SJSA1 (cell line): ENCODE data around the gene ADD3. TPM values are rescaled to one million over a fixed set of nuclear protein-coding genes. Genes with fewer than 3 reads are reported as not detected.
A peak's percentile ranks its signal among the peaks of the same experiment; 100 is the strongest.

Experiments
- DNase-seq, 2 experiments: peaks; one replicate each; pipeline ENCODE4 v3.0.0-alpha.2; 2015 to 2020; ENCODE audit warnings: low spot score in 2 of 2, low read depth in 1 of 2
- H3K27ac ChIP-seq: fragments of 250-450 bp; sonication (Bioruptor Pico); 2 replicates; pipeline ENCODE4 v1.5.1; 2020; ENCODE audit warnings: mild to moderate bottlenecking, moderate library complexity
- H3K27me3 ChIP-seq: fragments of 250-450 bp; sonication (Bioruptor Pico); replicated peaks from 2 replicates; pipeline ENCODE4 v1.5.1; 2020; ENCODE audit warnings: mild to moderate bottlenecking, moderate library complexity
- H3K36me3 ChIP-seq: fragments of 250-450 bp; sonication (Bioruptor Pico); 2 replicates; pipeline ENCODE4 v1.5.1; 2020; ENCODE audit warnings: mild to moderate bottlenecking
- H3K4me1 ChIP-seq: fragments of 250-450 bp; sonication (Bioruptor Pico); replicated peaks from 2 replicates; pipeline ENCODE4 v1.6.1; 2021; ENCODE audit warnings: mild to moderate bottlenecking
- H3K4me3 ChIP-seq: fragments of 250-450 bp; sonication (Bioruptor Pico); 2 replicates; pipeline ENCODE4 v1.5.1; 2020; ENCODE audit warnings: mild to moderate bottlenecking
- H3K9me3 ChIP-seq: fragments of 250-450 bp; sonication (Bioruptor Pico); replicated peaks from 2 replicates; pipeline ENCODE4 v1.5.1; 2020; ENCODE audit warnings: mild to moderate bottlenecking
- total RNA-seq: library from RNA; depleted of rRNA; stranded (reverse); fragments of >200 nt; shearing (Covaris generic); gene quantifications from 2 replicates; pipeline ENCODE4 v1.2.3, GENCODE V29; 2014; rRNA removed

Gene ADD3
- total RNA-seq: 107 and 303 TPM in 2 replicates

- Histone ChIP-seq H3K4me1 (peaks cover 33% of the 10 kb centered on the region), H3K9me3 (no peaks in the 10 kb centered on the region), H3K27ac (peak within 1 kb of the TSS; percentile 93), H3K4me3 (peak within 1 kb of the TSS; percentile 72), H3K36me3 (peaks cover 7% of the 10 kb centered on the region; the same call in 1 of the 2 replicates), H3K27me3 (no peaks in the 10 kb centered on the region)
- DNase-seq: peak; percentile 79 to 99
Measured at GRCh38 chr10:110007701-110008517, at the start of gene ADD3. Gene ADD3, plus strand, starts transcription at chr10:110007984. Its CDS starts 92,670 bp downstream, at chr10:110100654.

- Histone ChIP-seq H3K27ac (no peak overlapping the region), H3K4me3 (no peak overlapping the region), H3K4me1 (peaks cover 19% of the 10 kb centered on the region), H3K27me3 (no peaks in the 10 kb centered on the region), H3K36me3 (no peaks in the 10 kb centered on the region), H3K9me3 (no peaks in the 10 kb centered on the region)
- DNase-seq: no peak
Measured at GRCh38 chr10:109958059-109958458, 49.7 kb upstream of the ADD3 start.

GRCh38 chr10:109959259-109960145, 48.3 kb upstream of the ADD3 start:
- DNase-seq: no peak
- Histone ChIP-seq H3K27ac (no peak overlapping the region), H3K9me3 (no peaks in the 10 kb centered on the region), H3K36me3 (no peaks in the 10 kb centered on the region), H3K4me3 (no peak overlapping the region), H3K27me3 (no peaks in the 10 kb centered on the region), H3K4me1 (peaks cover 26% of the 10 kb centered on the region)

GRCh38 chr10:109960682-109961081, 47.1 kb upstream of the ADD3 start:
- no peak overlapping the region for H3K4me3 ChIP-seq
- H3K4me1 ChIP-seq: peaks cover 34% of the 10 kb centered on the region
- DNase-seq: no peak
- no peak overlapping the region for H3K27ac ChIP-seq
- no peaks in the 10 kb centered on the region for H3K36me3 ChIP-seq
- no peaks in the 10 kb centered on the region for H3K27me3 ChIP-seq
- no peaks in the 10 kb centered on the region for H3K9me3 ChIP-seq

DNA sequence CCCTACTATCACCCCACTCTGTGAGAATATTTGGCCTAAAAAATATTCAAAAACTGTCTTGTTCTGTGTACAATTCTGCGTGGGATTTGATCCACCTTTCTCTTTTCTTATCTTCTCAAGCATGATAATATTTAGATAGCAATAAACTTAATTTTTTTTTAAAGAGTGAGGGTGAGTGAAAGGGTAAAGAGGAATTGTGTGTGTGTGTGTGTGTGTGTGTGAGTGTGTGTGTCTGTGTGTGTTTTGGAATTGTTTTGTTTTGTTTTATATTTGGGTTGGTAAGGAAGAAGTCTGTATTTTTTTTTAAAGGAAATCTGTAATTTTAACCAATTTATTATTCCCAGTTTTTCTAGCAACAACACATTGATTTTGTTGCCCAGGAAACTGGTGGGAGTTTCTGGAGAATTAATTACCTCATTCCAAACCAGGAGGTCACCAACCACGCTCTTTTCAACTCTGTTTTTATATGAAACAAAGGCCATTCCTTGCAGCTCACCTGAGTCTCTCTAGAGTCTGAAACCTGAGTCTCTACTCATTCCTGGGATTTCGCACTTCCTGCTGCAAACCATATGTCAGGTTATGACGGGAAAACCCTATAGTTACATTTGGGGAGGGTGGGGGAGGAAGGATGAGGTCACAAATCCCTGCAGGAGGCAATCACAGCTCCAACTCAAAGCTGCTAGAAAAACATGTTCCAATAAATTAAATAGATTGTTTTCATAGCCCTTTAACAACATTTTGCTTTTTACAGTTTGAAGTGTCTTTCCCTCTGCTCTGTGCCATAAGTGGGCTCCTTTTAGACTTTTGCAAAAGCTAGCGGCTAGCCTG, 46.4 kb upstream of the ADD3 start:
- H3K27ac ChIP-seq: no peak overlapping the region
- H3K27me3 ChIP-seq: no peaks in the 10 kb centered on the region
- H3K9me3 ChIP-seq: no peaks in the 10 kb centered on the region
- peaks cover 41% of the 10 kb centered on the region for H3K4me1 ChIP-seq
- H3K4me3 ChIP-seq: no peak overlapping the region
- no peaks in the 10 kb centered on the region for H3K36me3 ChIP-seq
- DNase-seq: no peak

- Histone ChIP-seq H3K27me3 (no peaks in the 10 kb centered on the region), H3K36me3 (no peaks in the 10 kb centered on the region), H3K4me3 (no peak overlapping the region), H3K4me1 (peaks cover 45% of the 10 kb centered on the region), H3K9me3 (no peaks in the 10 kb centered on the region), H3K27ac (no peak overlapping the region)
- DNase-seq: peak in 1 of 2 experiments; percentile 6
Measured at GRCh38 chr10:109962247-109962646, 45.5 kb upstream of the ADD3 start.

GRCh38 chr10:109963439-109963838, 44.3 kb upstream of the ADD3 start:
- no peaks in the 10 kb centered on the region for H3K36me3 ChIP-seq
- no peak overlapping the region for H3K27ac ChIP-seq
- H3K4me1 ChIP-seq: peaks cover 56% of the 10 kb centered on the region
- H3K27me3 ChIP-seq: no peaks in the 10 kb centered on the region
- H3K4me3 ChIP-seq: no peak overlapping the region
- no peaks in the 10 kb centered on the region for H3K9me3 ChIP-seq
- peak in 1 of 2 experiments; percentile 26 for DNase-seq

GRCh38 chr10:109964318-109964717, 43.5 kb upstream of the ADD3 start:
- Histone ChIP-seq H3K9me3 (no peaks in the 10 kb centered on the region), H3K4me1 (peaks cover 56% of the 10 kb centered on the region), H3K4me3 (no peak overlapping the region), H3K27me3 (no peaks in the 10 kb centered on the region), H3K36me3 (no peaks in the 10 kb centered on the region), H3K27ac (no peak overlapping the region)
- DNase-seq: no peak

GRCh38 chr10:109966961-109967738, 40.6 kb upstream of the ADD3 start:
- H3K27me3 ChIP-seq: no peaks in the 10 kb centered on the region
- H3K27ac ChIP-seq: peak overlapping the region; percentile 78
- no peak overlapping the region for H3K4me3 ChIP-seq
- no peaks in the 10 kb centered on the region for H3K36me3 ChIP-seq
- peak; percentile 58 to 84 for DNase-seq
- no peaks in the 10 kb centered on the region for H3K9me3 ChIP-seq
- peaks cover 47% of the 10 kb centered on the region for H3K4me1 ChIP-seq

DNA sequence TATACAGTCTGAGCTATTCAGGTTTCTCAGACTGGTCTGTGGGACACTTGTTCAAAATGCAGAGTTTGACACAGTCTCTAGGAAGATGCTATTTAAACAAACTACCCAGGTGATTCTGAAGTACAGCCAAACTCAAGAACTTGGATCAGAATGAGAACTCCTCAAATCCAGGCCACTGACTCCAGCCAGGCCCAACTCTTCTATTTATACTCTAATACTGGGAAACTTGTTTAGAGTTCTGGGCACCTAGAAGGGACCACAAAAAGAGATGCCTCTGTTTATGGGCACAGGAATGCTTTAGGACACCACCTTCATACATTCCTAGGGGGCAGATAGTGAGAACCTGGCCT, 40.1 kb upstream of the ADD3 start:
- Histone ChIP-seq H3K27me3 (no peaks in the 10 kb centered on the region), H3K27ac (peak overlapping the region; percentile 78), H3K36me3 (no peaks in the 10 kb centered on the region), H3K4me1 (peaks cover 41% of the 10 kb centered on the region), H3K4me3 (no peak overlapping the region), H3K9me3 (no peaks in the 10 kb centered on the region)
- DNase-seq: no peak

DNA sequence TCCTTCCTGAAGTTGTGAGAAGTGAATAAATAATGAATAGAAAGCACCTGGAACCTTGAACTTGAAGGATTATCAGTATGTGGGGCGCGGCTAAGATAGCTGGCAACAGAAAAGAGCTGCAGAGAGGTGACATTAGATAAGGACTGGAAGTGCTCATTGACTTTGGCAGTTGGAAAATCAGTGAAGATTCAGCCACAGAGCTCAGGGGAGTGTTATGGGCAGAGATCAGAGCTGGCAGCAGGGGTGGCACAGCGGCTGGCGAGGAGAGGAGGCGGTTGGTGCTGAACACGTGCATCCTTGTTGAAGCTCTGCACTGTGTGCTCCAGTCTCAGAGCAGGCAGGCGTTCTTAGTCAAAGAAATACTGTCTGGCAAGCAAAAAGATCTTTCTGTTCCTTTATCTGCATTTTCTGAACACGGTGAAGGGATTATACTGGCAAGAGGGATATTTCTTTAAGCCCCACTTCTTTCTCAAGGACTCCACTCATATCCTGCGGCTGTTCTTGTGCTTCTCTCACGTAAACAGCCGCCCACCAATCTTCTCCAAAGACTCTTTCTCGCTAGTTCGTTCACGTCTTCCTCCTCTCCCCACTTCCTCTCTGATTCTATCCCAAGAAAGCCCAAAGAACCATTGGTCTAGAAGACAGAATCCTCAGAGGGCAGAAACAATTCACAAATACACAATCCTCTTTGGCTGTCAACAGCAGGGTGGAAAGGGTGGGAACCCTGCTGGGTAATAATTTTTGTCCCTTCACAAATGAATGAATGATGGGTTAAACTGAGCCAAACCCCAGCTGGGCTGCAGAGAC, 38.6 kb upstream of the ADD3 start:
- Histone ChIP-seq H3K4me1 (peaks cover 35% of the 10 kb centered on the region), H3K27me3 (no peaks in the 10 kb centered on the region), H3K4me3 (no peak overlapping the region), H3K36me3 (no peaks in the 10 kb centered on the region), H3K9me3 (no peaks in the 10 kb centered on the region), H3K27ac (no peak overlapping the region)
- no peak for DNase-seq

GRCh38 chr10:109969760-109970346, 37.9 kb upstream of the ADD3 start:
- no peak overlapping the region for H3K4me3 ChIP-seq
- H3K9me3 ChIP-seq: no peaks in the 10 kb centered on the region
- DNase-seq: no peak
- H3K27ac ChIP-seq: no peak overlapping the region
- peaks cover 33% of the 10 kb centered on the region for H3K4me1 ChIP-seq
- H3K27me3 ChIP-seq: no peaks in the 10 kb centered on the region
- no peaks in the 10 kb centered on the region for H3K36me3 ChIP-seq
